ENCODE data around the gene TPSB2. TPM values are rescaled to one million over a fixed set of nuclear protein-coding genes. Genes with fewer than 3 reads are reported as not detected.
"Not testable (repeated sequence)": the region's sequence is repeated elsewhere in the genome, so short reads cannot be mapped to it uniquely, and the experiment has no call there.

Gene TPSB2
- total and polyA plus RNA-seq, 5 donors = 1.8 to 7.1 (median 5.2) TPM; not detected in 1

DNA sequence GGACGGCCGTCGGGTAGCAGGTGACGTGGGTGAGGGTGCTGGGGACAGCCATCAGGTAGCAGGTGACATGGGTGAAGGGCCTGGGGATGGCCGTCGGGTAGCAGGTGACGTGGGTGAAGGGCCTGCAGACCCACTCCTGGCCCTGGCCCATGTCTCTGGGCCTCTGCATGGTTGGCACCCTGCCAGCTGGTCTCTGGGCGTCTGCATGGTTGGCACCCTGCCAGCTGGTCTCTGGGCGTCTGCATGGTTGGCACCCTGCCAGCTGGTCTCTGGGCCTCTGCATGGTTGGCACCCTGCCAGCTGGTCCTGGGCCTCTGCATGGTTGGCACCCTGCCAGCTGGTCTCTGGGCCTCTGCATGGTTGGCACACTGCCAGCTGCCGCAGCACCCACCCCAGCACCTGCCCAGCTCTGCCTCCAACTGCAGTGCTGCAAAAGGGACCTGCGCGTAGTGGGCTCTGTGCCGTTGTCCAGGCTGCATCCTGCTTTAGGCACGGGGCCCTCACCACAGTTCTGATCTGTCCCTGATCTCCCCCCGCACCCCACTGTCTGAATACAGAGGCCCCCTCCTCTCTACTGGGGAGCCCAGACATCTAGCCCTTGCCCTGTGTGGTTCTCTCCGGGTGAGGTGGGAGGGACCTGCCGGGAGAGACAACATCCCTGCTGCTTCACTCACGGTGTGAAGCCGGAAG lies 41.9 kb upstream of the TPSB2 start:
- H3K27ac ChIP-seq (ENCODE audit: low read length); H3K4me1 ChIP-seq (ENCODE audit: control insufficient read depth, insufficient read depth, low read length); H3K27me3 ChIP-seq (ENCODE audit: control insufficient read depth, insufficient read depth); H3K9me3 ChIP-seq (ENCODE audit: control insufficient read depth, low read length); intact Hi-C loops (cut with DNase I); H3K4me3 ChIP-seq (ENCODE audit: low read length): not testable (repeated sequence)
- 15% methylated on average over 19 of the region's 19 CpGs for WGBS
- DNase-seq (peak; percentile 39 to 76 (median 75)), ATAC-seq (peak; percentile 9 to 32)

DNA sequence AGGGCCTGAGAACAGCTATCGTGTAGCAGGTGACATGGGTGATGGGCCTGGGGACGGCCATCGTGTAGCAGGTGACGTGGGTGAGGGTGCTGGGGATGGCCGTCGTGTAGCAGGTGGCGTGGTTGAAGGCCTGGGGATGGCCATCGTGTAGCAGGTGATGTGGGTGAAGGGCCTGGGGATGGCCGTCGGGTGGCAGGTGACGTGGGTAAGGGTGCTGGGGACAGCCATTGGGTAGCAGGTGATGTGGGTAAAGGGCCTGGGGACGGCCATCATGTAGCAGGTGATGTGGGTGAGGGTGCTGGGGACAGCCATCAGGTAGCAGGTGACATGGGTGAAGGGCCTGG lies 41.4 kb upstream of the TPSB2 start:
- DNase-seq = no peak

DNA sequence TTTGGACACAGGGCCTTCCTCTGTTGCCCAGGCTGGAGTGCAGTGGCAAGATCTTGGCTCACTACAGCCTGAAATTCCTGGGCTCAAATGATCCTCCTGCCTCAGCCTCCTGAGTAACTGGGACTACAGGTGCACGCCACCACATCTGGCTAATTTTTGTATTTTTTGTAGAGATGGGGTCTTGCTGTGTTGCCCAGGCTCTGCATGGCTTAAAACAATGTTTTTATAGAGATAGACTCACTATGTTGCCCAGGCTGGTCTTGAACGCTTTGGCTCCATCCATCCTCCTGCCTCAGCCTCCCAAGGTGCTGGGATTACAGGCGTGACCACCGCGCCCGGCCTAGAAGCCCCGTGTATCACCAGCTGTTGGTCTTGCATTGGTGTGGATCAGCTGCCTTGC lies 39.4 kb upstream of the TPSB2 start:
- H3K4me1 ChIP-seq (ENCODE audit: control insufficient read depth, insufficient read depth, low read length); H3K27me3 ChIP-seq (ENCODE audit: control insufficient read depth, insufficient read depth); intact Hi-C loops (cut with DNase I); H3K9me3 ChIP-seq (ENCODE audit: control insufficient read depth, low read length); ATAC-seq; H3K27ac ChIP-seq (ENCODE audit: low read length); H3K4me3 ChIP-seq (ENCODE audit: low read length); DNase-seq: not testable (repeated sequence)
- WGBS = 95% methylated on average over 7 of the region's 7 CpGs

More for the DNA sequence above, 41.4 kb upstream of the TPSB2 start:
- no peak overlapping the region for H3K4me3 ChIP-seq (ENCODE audit: low read length)
- H3K27me3 ChIP-seq (ENCODE audit: control insufficient read depth, insufficient read depth) = no peaks in the 10 kb centered on the region
- no peaks in the 10 kb centered on the region for H3K9me3 ChIP-seq (ENCODE audit: control insufficient read depth, low read length)
- no peak overlapping the region for H3K27ac ChIP-seq (ENCODE audit: low read length)
- intact Hi-C loops (cut with DNase I) = no loop called here
- no peak for ATAC-seq
- 76% methylated on average over 12 of the region's 12 CpGs for WGBS
- H3K4me1 ChIP-seq (ENCODE audit: control insufficient read depth, insufficient read depth, low read length) = no peaks in the 10 kb centered on the region

DNA sequence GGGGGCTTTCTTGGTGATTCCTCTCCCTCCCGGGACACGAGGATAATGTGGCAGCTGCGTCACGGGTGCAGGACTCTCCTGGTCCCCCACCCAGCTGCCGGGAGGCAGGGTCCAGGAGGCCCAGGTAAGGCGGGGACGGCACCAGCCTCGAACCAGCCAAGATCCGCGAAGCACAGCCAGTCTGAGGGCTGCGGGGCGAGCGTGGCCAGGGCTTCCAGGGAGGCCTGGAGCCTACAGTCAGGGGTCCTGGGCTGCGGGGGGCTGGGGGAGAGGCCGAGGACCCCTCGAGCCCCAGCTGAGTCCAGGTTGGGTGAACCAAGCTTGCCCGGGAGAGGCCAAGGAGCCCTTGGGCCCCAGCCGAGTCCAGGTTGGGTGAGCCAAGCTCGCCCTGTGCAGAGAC lies 35.8 kb upstream of the TPSB2 start:
- Histone ChIP-seq H3K27me3 (ENCODE audit: control insufficient read depth, insufficient read depth) (no peaks in the 10 kb centered on the region), H3K9me3 (ENCODE audit: control insufficient read depth, low read length) (no peaks in the 10 kb centered on the region), H3K4me3 (ENCODE audit: low read length) (no peak overlapping the region), H3K27ac (ENCODE audit: low read length) (no peak overlapping the region), H3K4me1 (ENCODE audit: control insufficient read depth, insufficient read depth, low read length) (no peaks in the 10 kb centered on the region)
- ATAC-seq (no peak), DNase-seq (peak in 2 of 3 donors; percentile 9 to 40)
- intact Hi-C loops (cut with DNase I) = no loop called here
- 87% methylated on average over 19 of the region's 19 CpGs for WGBS

DNA sequence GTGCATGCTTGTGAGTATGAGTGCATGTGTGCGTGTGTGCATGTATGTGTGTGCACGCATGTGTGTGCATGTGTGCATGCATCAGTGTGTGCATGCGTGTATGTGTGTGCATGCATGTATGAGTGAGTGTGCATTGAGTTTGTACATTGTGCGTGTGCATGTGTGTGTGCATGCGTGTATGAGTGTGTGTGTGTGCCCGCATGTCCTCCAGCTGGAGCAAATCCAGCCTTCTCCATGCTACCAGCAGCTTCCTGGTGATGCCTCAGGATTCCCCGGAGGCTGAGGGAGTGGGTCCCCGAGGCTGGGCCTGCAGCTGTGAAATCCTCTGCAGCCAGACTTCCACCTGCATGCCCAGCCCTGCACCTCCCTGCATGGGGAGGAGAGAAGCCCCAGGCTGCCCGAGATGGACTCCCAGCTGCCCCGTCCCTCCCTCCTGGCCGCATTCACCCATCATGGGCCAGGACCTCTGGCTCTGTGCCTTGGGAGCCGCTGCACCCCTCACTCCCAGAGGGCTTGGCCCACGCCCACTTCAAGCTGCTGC lies 35.2 kb upstream of the TPSB2 start:
- intact Hi-C loops (cut with DNase I) = no loop called here
- no peaks in the 10 kb centered on the region for H3K27me3 ChIP-seq (ENCODE audit: control insufficient read depth, insufficient read depth)
- no peaks in the 10 kb centered on the region for H3K4me1 ChIP-seq (ENCODE audit: control insufficient read depth, insufficient read depth, low read length)
- H3K4me3 ChIP-seq (ENCODE audit: low read length) = no peak overlapping the region
- DNase-seq (peak in 2 of 3 donors; percentile 26 to 42), ATAC-seq (no peak)
- 83% methylated on average over 13 of the region's 13 CpGs for WGBS
- H3K27ac ChIP-seq (ENCODE audit: low read length) = no peak overlapping the region
- no peaks in the 10 kb centered on the region for H3K9me3 ChIP-seq (ENCODE audit: control insufficient read depth, low read length)

DNA sequence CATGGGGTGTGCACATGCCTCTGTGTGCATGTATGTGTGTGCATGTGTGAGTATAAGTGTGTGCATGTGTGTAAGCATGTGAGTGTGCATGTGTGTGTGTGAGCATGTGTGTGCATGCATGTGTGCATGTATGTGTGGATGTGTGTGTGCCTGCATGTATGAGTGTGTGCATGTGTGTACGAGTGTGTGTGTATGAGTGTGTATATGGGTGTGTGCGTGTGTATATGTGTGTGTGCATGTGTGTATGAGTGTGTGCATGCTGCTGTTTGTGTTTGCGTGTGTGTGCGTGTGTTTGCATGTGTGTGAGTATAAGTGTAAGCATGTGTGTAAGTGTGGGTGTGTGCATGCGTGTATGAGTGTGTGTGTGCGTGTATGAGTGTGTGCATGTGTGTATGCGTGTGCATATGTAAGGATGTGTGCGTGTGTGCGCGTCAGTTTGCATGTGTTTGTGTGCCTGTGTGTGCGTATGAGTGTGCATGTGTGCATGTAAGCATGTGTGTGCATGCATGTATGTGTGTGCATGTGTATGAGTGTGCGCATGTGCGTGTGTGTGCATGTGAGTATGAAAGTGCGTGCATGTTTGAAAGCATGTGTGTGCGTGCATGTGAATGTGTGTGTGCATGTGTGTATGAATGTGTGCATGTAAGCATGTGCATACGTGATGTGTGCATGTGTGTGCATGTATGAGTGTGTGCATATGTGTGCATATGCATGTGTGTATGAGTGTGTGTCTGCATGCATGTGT lies 34.5 kb upstream of the TPSB2 start:
- Histone ChIP-seq H3K27me3 (ENCODE audit: control insufficient read depth, insufficient read depth) (no peaks in the 10 kb centered on the region), H3K4me1 (ENCODE audit: control insufficient read depth, insufficient read depth, low read length) (no peaks in the 10 kb centered on the region), H3K9me3 (ENCODE audit: control insufficient read depth, low read length) (no peaks in the 10 kb centered on the region), H3K4me3 (ENCODE audit: low read length) (no peak overlapping the region), H3K27ac (ENCODE audit: low read length) (no peak overlapping the region)
- DNase-seq = no peak
- WGBS = 97% methylated on average over 16 of the region's 16 CpGs
- intact Hi-C loops (cut with DNase I) = no loop called here
- no peak for ATAC-seq

DNA sequence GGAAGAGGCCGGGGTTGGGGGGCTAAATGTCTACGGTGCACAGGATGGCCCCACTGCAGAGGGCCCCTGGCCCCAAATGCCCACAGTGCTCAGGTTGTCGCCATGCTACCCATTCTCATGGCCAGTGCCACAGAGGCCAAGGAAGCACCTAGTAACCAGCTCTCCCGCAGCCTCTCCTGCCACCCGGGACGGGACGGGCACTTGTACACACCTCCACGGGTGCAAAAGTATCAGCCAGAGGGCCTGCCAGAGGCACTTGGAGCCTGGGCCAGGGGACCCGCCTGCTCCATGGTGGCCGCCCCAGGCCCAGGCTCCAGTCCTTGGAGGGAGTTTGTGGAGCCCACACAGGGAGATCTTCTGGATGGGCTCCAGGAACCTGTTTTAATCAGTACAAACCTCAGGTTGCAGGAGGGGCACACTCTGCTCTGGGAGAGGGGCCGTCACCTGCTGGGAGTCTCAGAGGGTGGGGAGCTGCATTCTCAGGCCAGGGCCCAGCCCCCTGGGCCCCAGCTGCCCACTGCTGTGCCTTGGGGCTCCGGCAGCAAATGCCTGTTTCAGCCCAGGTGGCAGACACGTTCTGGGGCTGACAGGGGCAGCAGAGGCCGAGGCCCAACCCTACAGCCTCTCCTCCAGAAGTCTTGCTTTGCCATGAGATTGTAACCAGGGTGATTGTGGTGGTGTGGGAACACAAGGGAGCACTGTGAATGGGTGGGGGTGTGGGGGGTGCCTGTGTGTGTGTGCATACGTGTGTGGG lies 33.8 kb upstream of the TPSB2 start:
- intact Hi-C loops (cut with DNase I) = no loop called here
- DNase-seq (peak in 1 of 3 donors; percentile 20), ATAC-seq (no peak)
- no peaks in the 10 kb centered on the region for H3K4me1 ChIP-seq (ENCODE audit: control insufficient read depth, insufficient read depth, low read length)
- H3K27me3 ChIP-seq (ENCODE audit: control insufficient read depth, insufficient read depth) = no peaks in the 10 kb centered on the region
- H3K4me3 ChIP-seq (ENCODE audit: low read length) = no peak overlapping the region
- H3K27ac ChIP-seq (ENCODE audit: low read length) = no peak overlapping the region
- WGBS = 70% methylated on average over 15 of the region's 15 CpGs
- no peaks in the 10 kb centered on the region for H3K9me3 ChIP-seq (ENCODE audit: control insufficient read depth, low read length)

DNA sequence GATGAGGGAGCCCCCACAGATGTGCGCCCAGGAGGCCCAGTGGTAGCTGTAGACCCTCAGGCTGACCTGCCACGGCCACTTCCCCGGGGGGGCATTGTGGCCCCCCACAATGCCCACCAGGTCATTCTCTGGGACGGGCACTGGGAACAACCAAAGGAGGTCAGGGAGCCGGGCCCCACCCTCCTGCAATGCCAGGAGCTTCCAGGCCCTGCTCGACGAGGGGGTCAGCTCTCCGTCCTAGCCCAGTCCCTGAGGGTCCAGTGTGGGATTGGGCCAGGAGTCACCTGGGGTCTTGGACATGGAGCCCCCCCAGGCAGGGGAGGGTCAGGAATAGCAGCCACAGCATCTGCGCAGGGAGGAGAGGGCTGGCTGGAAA lies 32.9 kb upstream of the TPSB2 start:
- 81% methylated on average over 9 of the region's 9 CpGs for WGBS
- Histone ChIP-seq H3K4me3 (ENCODE audit: low read length) (no peak overlapping the region), H3K27me3 (ENCODE audit: control insufficient read depth, insufficient read depth) (no peaks in the 10 kb centered on the region), H3K27ac (ENCODE audit: low read length) (no peak overlapping the region), H3K4me1 (ENCODE audit: control insufficient read depth, insufficient read depth, low read length) (no peaks in the 10 kb centered on the region), H3K9me3 (ENCODE audit: control insufficient read depth, low read length) (no peaks in the 10 kb centered on the region)
- DNase-seq (peak in 2 of 3 donors; percentile 7 to 47), ATAC-seq (no peak)
- intact Hi-C loops (cut with DNase I) = no loop called here

DNA sequence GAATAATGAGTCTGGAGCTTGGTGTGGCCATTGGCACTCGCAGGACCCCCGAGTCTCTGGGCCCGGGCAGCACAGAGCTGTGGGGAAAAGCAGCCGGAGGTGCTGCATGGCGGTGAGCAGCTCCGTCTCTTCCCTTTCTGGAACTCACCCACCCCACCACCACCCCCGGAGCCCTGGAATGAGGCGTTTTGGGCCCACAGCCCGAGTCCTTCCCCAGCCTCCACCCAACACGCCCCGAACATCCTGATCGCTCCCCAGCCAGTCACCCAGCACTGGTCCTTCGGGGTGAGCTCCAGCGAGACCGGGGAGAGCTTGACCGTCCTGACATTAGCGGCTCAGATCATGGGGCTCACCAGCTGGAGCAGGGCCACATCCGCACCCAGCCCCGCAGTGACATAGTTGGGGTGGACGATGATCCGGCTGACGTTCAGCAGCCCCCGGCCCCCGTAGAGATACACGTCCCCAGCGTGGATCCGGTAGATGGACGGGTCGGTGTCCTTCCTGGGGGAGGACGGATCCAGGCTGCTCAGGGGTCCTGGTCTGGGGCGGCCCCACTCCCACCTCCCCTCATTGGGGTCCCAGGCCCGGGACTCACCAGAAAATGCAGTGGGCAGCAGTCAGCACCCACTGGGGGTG lies 32.3 kb upstream of the TPSB2 start:
- no peak for ATAC-seq
- WGBS = 82% methylated on average over 32 of the region's 32 CpGs

DNA sequence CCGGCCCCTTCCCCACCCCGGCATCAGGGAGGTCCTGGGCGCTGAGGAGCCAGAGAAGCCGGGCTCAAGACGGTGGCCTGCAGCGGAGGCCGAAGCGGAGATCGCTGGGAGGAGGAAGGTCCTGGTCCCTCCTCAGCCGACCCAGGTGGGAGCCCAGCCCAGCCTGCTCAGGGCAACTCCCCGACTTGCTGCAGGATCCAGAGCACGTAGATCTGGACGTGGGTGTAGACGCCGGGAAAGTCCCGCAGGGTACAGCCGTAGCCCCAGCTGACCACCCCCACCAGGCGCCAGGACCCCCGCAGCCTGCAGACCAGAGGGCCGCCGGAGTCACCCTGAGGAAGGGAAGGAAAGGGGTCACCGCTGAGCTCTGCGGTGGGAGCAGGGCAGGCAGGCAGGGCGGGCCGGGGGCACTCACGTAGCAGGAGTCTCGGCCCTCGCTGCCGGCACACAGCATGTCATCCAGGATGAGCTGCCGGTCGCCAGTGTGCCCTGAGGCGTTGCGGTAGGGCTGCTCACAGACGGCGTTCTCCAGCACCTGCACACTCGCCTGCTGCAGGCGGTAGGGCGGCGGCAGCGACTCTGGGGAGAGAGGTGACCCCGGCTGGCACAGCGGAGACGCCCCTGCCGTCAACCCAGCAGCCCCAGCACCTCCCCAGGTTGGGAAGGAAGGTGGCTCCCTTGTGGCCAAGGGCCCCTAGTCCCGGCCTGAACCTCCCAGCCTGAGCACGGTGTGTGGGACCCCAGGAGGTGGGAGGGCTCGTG lies 31.3 kb upstream of the TPSB2 start:
- DNase-seq (peak in 2 of 3 donors; percentile 20 to 47), ATAC-seq (no peak)
- Histone ChIP-seq H3K9me3 (ENCODE audit: control insufficient read depth, low read length) (no peaks in the 10 kb centered on the region), H3K27ac (ENCODE audit: low read length) (no peak overlapping the region), H3K4me3 (ENCODE audit: low read length) (no peak overlapping the region), H3K4me1 (ENCODE audit: control insufficient read depth, insufficient read depth, low read length) (no peaks in the 10 kb centered on the region), H3K27me3 (ENCODE audit: control insufficient read depth, insufficient read depth) (no peaks in the 10 kb centered on the region)
- intact Hi-C loops (cut with DNase I) = no loop called here
- 11% methylated on average over 47 of the region's 47 CpGs for WGBS

More for the DNA sequence above, 32.3 kb upstream of the TPSB2 start:
- H3K9me3 ChIP-seq (ENCODE audit: control insufficient read depth, low read length) = no peaks in the 10 kb centered on the region
- intact Hi-C loops (cut with DNase I) = no loop called here
- DNase-seq = peak in 2 of 3 donors; percentile 45 to 49
- no peak overlapping the region for H3K4me3 ChIP-seq (ENCODE audit: low read length)
- H3K27me3 ChIP-seq (ENCODE audit: control insufficient read depth, insufficient read depth) = no peaks in the 10 kb centered on the region
- no peak overlapping the region for H3K27ac ChIP-seq (ENCODE audit: low read length)
- no peaks in the 10 kb centered on the region for H3K4me1 ChIP-seq (ENCODE audit: control insufficient read depth, insufficient read depth, low read length)

All from right cardiac atrium (tissue), 5 donors.